ENCODE measurements around the gene GLG1.
"Not testable (repeated sequence)": the region's sequence is repeated elsewhere in the genome, so short reads cannot be mapped to it uniquely, and the experiment has no call there.

The GLG1 gene

DNA sequence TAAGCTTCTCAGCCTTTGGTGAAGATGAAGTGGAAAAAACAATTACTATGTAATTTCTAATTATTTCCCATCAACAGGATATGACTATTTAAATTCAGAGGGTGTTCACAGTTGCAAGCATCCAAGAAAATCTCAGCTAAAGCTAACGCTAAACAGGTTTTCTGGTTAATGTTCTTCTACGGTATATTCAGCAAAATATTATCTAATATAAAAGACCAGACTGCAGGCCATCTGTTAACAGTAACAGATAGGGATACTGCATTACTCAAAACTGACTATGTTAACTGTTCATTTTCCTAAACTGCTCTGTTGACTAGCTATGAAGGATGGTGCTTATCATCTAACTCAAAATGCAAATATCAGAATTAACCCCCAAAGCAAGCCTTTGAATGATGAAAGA is 32.8 kb downstream of the GLG1 start:
- no peak for DNase-seq

GRCh38 chr16:74573622-74574021 is 33.3 kb downstream of the GLG1 start:
- no peak for DNase-seq

DNA sequence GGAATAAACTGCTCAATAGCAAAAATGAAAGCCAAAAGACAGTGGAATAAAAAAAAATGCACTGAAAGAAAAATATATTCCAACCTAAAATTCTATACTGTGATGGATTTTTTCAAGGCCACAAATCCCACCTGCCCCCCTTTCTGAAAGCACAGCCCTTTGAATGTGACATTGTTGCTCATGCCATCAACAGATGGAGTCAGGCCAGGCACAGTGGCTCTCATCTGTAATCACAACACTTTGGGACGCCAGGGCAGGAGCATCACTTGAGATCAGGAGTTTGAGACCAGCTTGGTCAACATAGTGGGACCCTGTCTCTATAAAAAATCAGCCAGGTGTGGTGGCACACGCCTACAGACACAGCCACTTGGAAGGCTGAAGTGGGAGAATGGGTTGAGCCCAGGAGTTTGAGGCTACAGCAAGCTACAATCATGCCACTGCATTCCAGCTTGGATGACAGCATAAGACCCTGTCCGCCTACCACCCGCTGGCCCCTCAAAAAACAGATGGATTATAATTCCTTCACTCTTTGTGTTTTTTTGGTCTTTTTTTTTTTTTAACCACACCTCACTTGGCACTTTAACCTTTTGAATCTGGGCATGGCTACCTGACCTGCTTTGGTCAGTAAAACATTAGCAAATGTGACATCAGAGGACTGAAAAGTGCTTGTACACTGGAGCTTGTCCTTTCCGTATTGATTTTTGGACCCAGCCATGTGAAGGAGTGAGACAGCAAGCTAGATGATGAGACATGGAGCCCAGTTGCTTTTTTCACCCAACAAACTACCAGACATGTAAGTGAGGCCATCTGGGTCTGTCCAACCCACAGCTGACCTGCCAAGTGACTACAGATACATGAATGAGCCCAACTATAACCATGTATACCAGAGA is 36.3 kb downstream of the GLG1 start:
- DNase-seq: no peak

GRCh38 chr16:74568961-74569631 is 37.8 kb downstream of the GLG1 start:
- no peak for DNase-seq

DNA sequence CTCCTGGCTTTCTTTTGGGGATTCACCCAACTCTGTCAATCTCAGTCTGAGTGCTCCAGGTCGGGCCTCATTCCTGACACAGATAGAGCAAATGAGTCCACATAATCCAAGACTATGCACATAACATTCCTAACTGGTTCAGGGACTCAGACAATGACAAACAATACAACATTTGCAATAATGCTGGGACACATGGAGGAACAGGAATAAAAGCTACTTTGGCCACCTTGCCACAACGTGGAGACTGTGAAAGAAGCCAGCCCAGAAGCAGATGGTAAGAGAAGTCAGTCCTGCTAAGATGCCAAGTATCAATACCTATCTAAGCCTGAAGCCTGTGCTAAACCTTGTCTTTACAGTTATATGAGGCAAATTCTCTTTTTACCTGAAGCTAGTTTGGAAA is 39.0 kb downstream of the GLG1 start:
- no peak for DNase-seq

GRCh38 chr16:74565378-74565777 is 41.5 kb downstream of the GLG1 start:
- DNase-seq: no peak

DNA sequence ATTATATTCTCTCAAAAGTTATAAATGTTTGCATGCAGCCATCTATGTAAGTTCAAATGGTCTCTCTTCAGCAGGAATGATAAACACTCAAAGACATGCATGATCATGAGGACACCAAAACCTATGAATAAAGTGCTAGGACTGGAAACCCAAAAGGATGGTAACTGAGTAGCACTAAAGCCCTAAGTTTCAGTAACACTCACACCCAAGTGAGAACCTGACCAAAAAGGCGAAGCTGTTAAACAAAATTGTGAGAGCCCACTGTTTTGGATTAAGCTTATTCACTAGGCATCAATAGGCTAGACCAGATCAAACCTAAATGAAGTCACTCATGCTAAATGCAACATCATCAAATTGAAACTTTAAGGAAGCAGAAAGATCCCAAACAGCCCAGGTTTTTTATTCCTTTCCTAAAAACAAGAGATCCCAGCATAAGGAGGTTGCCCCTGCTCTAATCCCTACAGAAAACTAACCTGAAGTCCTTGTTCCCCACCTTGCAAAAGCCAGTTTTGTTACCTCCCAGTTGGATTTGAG is 42.4 kb downstream of the GLG1 start:
- DNase-seq: no peak

GRCh38 chr16:74563828-74564263 is 43.1 kb downstream of the GLG1 start:
- peak; percentile 5 to 57 for DNase-seq

GRCh38 chr16:74562117-74562516 is 44.8 kb downstream of the GLG1 start:
- DNase-seq: no peak

- DNase-seq: no peak
Observed at GRCh38 chr16:74561626-74562025, 45.3 kb downstream of the GLG1 start.

GRCh38 chr16:74560912-74561311 is 46.0 kb downstream of the GLG1 start:
- DNase-seq: no peak

- no peak for DNase-seq
Observed at GRCh38 chr16:74558873-74559272, 48.0 kb downstream of the GLG1 start.

GRCh38 chr16:74557275-74557674 is 49.6 kb downstream of the GLG1 start:
- DNase-seq: no peak

DNA sequence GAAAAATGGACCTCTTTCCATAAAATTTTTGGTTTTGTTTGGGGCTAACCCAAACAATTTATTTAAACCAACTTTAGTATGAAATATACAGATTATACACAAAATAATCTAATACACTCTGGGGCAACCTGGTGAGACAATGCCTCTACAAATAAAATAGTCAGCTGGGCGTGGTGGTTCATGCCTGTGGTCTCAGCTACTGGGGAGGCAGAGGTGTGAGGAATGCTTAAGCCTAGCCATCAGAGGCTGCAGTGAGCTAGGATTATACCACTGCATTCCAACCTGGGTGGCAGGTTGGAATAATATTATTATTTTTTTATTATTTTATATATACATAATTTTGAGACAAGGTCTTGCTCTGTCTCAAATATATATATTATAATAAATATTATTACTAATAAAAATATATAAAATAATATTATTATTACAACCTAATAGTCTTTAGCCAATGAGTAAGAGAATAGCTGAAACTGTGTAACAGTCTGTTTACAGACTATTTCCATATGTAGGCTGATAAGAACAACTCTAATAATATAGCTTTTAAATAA is 50.5 kb downstream of the GLG1 start:
- no peak for DNase-seq

GRCh38 chr16:74552357-74552756 is 54.6 kb downstream of the GLG1 start:
- not testable (repeated sequence) for DNase-seq

- DNase-seq: not testable (repeated sequence)
Observed at GRCh38 chr16:74550227-74551019, 56.5 kb downstream of the GLG1 start.

- DNase-seq: not testable (repeated sequence)
Observed at GRCh38 chr16:74546112-74546511, 60.8 kb downstream of the GLG1 start.

DNA sequence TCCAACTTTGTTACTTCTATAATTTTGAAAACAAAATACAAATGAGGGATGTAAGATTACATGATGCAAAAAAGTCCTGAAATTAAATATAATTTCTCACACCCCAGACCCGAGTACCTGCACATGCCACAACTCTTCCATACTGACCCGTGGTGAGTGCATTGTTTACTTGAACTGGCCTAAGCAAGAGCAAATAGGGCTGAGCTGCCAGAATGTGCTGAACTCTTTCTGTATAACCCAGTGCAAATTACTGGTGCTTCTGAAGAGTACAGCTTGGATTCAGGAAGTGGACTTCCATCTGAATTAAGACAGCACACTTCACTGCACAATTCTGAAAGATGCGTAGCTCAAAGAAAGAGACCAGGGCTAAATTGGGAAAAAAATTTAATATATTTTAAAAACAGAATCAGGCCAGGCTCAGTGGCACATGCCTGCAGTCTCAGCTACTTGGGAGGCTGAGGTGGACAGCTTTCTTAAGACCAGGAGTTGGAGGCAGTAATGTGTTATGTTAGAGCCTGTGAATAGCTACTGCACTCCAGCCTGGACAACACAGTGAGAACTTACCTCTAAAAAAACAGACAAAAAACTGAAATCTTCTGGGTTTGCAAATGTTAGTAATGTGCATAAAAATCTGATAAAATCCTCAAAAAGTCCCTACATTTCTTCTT is 63.9 kb downstream of the GLG1 start:
- not testable (repeated sequence) for DNase-seq

- not testable (repeated sequence) for DNase-seq
Observed at GRCh38 chr16:74540663-74541062, 66.3 kb downstream of the GLG1 start.

DNA sequence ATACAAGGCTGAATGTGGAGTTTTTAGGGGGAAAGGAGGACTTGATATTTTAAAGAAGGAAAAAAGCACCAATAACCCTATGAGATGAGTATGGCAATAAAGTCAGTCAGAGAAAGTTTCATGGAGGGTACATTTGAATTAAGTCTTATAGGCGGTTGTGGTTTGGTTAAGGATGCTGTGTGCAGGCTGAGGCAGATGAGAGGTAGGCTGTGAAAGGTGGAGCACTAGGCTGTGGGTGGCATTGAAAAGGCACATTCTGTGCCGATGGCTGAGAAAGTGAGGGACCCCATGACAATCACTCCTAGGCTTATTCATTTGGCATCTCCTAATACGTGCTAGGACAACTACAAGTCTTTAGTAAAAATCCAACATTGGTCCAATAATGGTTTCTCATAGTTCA is 68.1 kb downstream of the GLG1 start:
- not testable (repeated sequence) for DNase-seq

GRCh38 chr16:74537746-74538145 is 69.2 kb downstream of the GLG1 start:
- DNase-seq: not testable (repeated sequence)

DNA sequence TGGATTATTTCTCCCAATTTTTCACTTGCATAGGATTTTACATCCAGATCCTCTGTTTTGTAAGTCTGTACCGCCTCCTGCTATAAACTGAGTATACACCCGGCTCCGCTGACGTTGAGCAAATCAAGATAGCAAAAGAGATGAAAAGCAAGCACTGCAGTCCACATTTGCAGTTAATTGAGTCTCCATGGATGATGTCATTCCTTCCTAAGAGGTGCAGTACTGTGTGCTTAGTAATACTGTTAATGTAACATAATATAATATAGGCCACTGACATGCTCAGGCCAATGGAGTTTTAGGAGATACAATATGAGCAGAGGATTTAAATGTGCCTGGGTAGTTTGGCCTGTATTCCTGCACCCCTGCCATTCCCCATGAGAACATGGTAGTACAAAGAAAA is 72.3 kb downstream of the GLG1 start:
- not testable (repeated sequence) for DNase-seq

Data from bone marrow (tissue), 2 donors.